Muscle of leg (tissue), 11 donors: ENCODE measurements around the gene PRDM16. TPM values are rescaled to one million over a fixed set of nuclear protein-coding genes. Genes with fewer than 3 reads are reported as not detected.

Experiments
- DNase-seq: peaks from one replicate; pipeline ENCODE4 v3.0.0; 2013
- H3K27ac ChIP-seq: one replicate; pipeline ENCODE4 v1.5.1; 2013; ENCODE audit warnings: mild to moderate bottlenecking, low read length, control low read depth
- H3K27me3 ChIP-seq: one replicate; pipeline ENCODE4 v1.6.1; 2013; ENCODE audit warnings: low read length; ENCODE audit not compliant: control insufficient read depth, insufficient read depth
- H3K36me3 ChIP-seq: one replicate; pipeline ENCODE4 v1.6.1; 2013; ENCODE audit warnings: low read length; ENCODE audit not compliant: control insufficient read depth, insufficient read depth
- H3K4me1 ChIP-seq: one replicate; pipeline ENCODE4 v1.6.1; 2013; ENCODE audit warnings: low read length; ENCODE audit not compliant: control insufficient read depth, insufficient read depth
- H3K4me3 ChIP-seq: one replicate; pipeline ENCODE4 v1.5.1; 2013; ENCODE audit warnings: low read length, control low read depth
- H3K9me3 ChIP-seq: replicated peaks from 2 replicates; pipeline ENCODE4 v1.6.1; 2013; ENCODE audit warnings: low read depth, low read length; ENCODE audit not compliant: control insufficient read depth
- WGBS: methylation state at CpG from one replicate; pipeline ENCODE4 v1.1.5; 2013; ENCODE audit warnings: missing lambda C conversion rate; ENCODE audit not compliant: insufficient coverage; 5-methylcytosine and 5-hydroxymethylcytosine counted together
- polyA plus RNA-seq, 8 donors: library from polyadenylated mRNA; unstranded; fragments of 120-200 nt; gene quantifications; one replicate each; pipeline versions ENCODE4 v1.2.1 to v1.2.3, GENCODE V29; 2013; ENCODE audit warnings: inconsistent platforms in 1 of 8, low replicate concordance in 1 of 8; ENCODE audit not compliant: insufficient read length in 8 of 8, insufficient read depth in 1 of 8
- total RNA-seq: library from RNA; stranded (reverse); fragments of 120-200 nt; gene quantifications from one replicate; pipeline ENCODE4 v1.2.4, GENCODE V29; 2013

PRDM16 gene
- total and polyA plus RNA-seq, 9 donors: 0.43 to 1.9 (median 0.95) TPM

DNA sequence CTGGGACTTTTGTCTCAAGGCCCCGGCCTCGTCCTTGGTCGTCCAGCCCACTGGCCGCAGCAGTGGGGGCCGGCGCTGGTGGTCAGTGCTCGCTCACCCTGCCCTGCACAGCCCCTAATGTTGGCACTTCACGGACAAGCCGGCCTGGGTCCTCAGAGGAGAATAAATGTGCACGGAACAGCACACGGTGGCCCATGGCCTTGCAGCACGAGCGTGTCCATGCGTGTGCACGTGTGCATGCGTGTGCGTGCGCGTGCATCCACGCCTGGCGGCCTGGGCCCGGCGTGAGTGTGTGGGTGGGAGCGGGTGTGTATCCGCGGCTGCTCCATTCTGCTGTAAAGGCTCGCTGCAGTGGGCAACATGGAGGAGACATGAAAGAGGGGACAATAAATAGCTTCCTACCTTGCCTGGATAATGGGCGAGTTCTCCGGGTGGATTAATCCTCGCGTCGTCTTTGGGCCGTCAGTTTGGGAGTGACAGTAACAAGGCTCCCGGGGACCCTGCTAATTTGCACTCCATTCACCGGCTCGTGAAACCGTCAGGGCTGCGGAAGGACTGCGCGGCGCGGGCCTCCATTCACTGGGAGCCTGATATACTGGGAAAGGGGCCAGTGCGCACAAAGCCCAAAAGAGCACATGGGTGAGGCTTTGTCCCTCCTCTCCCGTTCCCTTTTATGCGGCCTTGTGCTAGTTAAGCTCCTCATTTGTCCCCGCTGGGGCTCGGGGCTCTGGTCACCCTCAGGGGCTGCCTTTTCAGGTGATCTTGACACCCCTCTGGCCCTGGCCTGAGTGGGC, 142.8 kb downstream of the PRDM16 start:
- peaks cover 49% of the 10 kb centered on the region for H3K27me3 ChIP-seq

DNA sequence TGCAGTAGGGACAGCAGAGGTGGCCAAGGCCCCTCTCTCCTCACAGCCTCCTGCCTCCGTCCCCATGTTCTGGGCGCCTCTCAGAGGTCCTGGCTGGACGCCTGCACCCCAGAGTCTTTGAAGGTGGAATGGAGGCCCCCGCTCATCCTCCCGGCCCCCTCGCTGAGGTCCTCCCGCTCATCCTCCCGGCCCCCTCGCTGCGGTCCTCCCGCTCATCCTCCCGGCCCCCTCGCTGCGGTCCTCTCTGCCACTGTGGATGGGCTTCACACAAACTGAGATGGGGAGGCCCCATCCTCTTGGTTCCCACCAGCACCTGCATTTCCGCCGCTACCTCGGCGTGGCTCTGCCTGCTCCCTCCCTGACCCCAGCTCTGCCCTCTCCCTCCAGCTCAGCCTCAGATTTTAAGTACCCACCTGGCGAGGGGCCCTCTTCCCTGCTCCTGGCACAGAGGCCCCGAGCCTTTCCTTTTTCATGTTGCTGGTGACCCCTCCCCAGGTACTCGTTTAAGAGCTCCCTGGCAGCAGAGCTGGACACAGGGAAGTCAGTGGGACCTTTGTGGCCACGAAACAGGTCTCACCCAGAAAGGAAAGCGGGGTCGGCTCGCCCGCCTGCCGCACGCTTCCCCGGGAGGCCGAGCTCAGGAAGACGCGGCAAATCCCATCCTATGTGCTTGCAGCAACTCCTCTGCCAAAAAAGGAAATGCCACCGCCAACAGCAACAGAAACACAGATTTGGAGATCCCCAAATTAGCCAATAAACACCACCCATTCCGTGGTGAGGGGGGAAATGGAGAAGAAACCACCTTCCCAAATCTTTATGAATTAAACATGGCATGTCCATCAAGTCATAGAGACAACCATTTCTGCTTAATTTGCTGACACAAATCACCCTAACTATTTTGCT, 143.7 kb downstream of the PRDM16 start:
- peaks cover 44% of the 10 kb centered on the region for H3K27me3 ChIP-seq
- no peak overlapping the region for H3K4me3 ChIP-seq
- H3K4me1 ChIP-seq: peaks cover 16% of the 10 kb centered on the region
- H3K27ac ChIP-seq: no peak overlapping the region
- H3K36me3 ChIP-seq: no peaks in the 10 kb centered on the region
- H3K9me3 ChIP-seq: no peaks in the 10 kb centered on the region
- DNase-seq: no peak
- WGBS: 86% methylated on average over 25 of the region's 34 CpGs

More for the DNA sequence above, 142.8 kb downstream of the PRDM16 start:
- Histone ChIP-seq H3K9me3 (no peaks in the 10 kb centered on the region), H3K27ac (no peak overlapping the region), H3K4me3 (no peak overlapping the region), H3K4me1 (peaks cover 15% of the 10 kb centered on the region), H3K36me3 (no peaks in the 10 kb centered on the region)
- WGBS: 85% methylated on average over 47 of the region's 47 CpGs
- no peak for DNase-seq

DNA sequence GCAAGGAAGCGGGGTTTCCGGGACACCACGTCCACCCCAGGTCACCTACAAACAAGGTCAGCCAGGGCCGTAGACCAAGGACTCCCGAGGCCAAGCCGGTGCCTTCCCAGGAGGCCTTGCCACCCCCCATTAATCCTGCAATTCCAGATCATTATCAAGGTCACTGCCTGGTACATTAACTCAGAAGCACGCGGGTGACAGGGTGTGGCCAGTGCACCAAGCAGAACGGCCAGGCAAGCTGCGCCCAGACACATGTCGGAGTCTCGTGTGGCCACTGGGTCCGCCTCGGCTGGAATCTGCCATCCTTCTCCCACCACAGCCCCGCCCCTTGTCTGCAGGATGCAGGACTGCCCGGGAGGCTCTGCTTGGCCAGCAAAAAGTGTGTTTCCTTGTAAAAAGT, 144.7 kb downstream of the PRDM16 start:
- no peaks in the 10 kb centered on the region for H3K9me3 ChIP-seq
- H3K4me3 ChIP-seq: no peak overlapping the region
- peaks cover 45% of the 10 kb centered on the region for H3K27me3 ChIP-seq
- no peaks in the 10 kb centered on the region for H3K36me3 ChIP-seq
- WGBS: 73% methylated on average over 9 of the region's 16 CpGs
- DNase-seq: no peak
- no peak overlapping the region for H3K27ac ChIP-seq
- peaks cover 21% of the 10 kb centered on the region for H3K4me1 ChIP-seq

GRCh38 chr1:3215198-3216014, 146.4 kb downstream of the PRDM16 start:
- no peak overlapping the region for H3K27ac ChIP-seq
- no peak overlapping the region for H3K4me3 ChIP-seq
- H3K4me1 ChIP-seq: peaks cover 31% of the 10 kb centered on the region
- H3K9me3 ChIP-seq: no peaks in the 10 kb centered on the region
- no peak for DNase-seq
- 77% methylated on average over 16 of the region's 27 CpGs for WGBS
- H3K27me3 ChIP-seq: peaks cover 55% of the 10 kb centered on the region
- no peaks in the 10 kb centered on the region for H3K36me3 ChIP-seq

DNA sequence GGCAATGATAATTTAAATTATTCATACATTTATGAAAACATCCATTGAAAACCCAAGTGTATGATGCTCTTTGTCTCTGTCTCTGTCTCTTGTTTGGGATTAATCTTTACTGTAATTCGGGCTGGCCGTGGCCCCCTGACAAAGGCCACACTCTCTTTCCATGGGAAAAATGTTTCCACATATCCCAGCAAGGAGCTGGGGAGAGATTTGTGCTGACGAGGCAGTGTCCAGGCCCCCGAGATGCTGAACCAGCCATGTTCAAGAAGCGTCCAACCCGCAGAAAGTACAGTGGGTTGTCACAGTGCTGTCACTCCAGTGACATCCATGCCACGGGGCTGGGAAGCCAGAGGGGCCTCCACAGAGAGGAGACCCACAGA, 147.0 kb downstream of the PRDM16 start:
- Histone ChIP-seq H3K27ac (no peak overlapping the region), H3K36me3 (no peaks in the 10 kb centered on the region), H3K4me1 (peaks cover 36% of the 10 kb centered on the region), H3K27me3 (peaks cover 55% of the 10 kb centered on the region), H3K4me3 (no peak overlapping the region), H3K9me3 (no peaks in the 10 kb centered on the region)
- 82% methylated on average over 5 of the region's 7 CpGs for WGBS
- DNase-seq: no peak

- Histone ChIP-seq H3K9me3 (no peaks in the 10 kb centered on the region), H3K27me3 (peaks cover 58% of the 10 kb centered on the region), H3K4me3 (no peak overlapping the region), H3K27ac (no peak overlapping the region), H3K4me1 (peaks cover 45% of the 10 kb centered on the region), H3K36me3 (no peaks in the 10 kb centered on the region)
- 34% methylated on average over 15 of the region's 15 CpGs for WGBS
- DNase-seq: peak; percentile 61
Measured at GRCh38 chr1:3217181-3217641, 148.2 kb downstream of the PRDM16 start.

- 54% methylated on average over 16 of the region's 23 CpGs for WGBS
- Histone ChIP-seq H3K27me3 (peaks cover 58% of the 10 kb centered on the region), H3K4me3 (no peak overlapping the region), H3K27ac (no peak overlapping the region), H3K9me3 (no peaks in the 10 kb centered on the region), H3K36me3 (no peaks in the 10 kb centered on the region), H3K4me1 (peaks cover 49% of the 10 kb centered on the region)
- no peak for DNase-seq
Measured at GRCh38 chr1:3217979-3218679, 149.1 kb downstream of the PRDM16 start.

GRCh38 chr1:3219005-3219790, 150.2 kb downstream of the PRDM16 start:
- Histone ChIP-seq H3K27me3 (peaks cover 62% of the 10 kb centered on the region), H3K4me3 (no peak overlapping the region), H3K4me1 (peaks cover 49% of the 10 kb centered on the region), H3K27ac (no peak overlapping the region), H3K36me3 (no peaks in the 10 kb centered on the region), H3K9me3 (no peaks in the 10 kb centered on the region)
- peak; percentile 77 for DNase-seq
- 40% methylated on average over 25 of the region's 37 CpGs for WGBS
